ENCODE results near the gene S100A10.

Gene S100A10

DNA sequence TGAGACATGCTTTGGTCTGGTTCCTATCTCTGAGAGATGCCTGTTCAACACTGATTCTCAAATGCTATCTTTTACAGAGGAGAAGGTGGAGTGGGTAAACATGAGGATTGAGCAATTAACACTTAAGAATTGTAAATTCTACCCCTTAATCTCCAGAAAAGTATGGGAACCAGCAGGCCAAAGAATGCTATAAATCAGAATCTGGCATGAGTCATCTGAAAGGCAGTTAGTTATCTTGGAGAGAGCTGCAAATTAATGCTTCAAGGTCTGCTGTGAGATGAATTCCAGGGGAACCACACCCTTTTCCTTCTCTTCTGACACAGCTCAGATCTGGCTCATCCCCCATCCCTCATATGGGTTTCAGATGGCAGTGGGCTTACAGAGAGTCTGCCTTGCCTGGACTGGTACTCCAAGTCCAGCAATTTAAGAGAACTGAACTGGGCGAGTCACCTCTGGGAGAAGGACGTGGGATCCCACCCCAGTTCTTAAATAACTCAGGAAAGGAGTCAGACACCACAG is 5.2 kb downstream of the S100A10 start:
- no peak for DNase-seq

GRCh38 chr1:151986501-151987190 is 7.0 kb downstream of the S100A10 start:
- no peak for DNase-seq

- DNase-seq = no peak
Measured at GRCh38 chr1:151985768-151986167, 7.9 kb downstream of the S100A10 start.

DNA sequence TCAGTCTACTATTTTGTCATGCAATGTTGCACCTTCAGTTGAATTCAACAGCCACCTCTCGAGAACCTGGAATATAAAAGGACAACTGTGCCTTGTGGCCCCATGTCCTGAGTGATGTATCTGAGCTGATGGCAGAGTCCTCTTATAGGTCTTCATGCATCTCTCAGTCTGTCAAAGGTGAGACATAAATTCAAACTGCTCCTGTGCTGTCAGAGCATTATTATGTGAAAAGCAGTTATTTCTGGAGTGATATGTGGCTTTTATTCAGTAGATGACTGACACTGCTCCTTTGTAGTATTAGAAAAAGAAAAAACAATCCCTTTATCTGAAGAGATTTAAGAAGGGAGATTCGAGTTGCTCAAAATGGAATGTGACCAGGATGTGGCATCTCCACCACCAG is 8.4 kb downstream of the S100A10 start:
- DNase-seq = no peak

DNA sequence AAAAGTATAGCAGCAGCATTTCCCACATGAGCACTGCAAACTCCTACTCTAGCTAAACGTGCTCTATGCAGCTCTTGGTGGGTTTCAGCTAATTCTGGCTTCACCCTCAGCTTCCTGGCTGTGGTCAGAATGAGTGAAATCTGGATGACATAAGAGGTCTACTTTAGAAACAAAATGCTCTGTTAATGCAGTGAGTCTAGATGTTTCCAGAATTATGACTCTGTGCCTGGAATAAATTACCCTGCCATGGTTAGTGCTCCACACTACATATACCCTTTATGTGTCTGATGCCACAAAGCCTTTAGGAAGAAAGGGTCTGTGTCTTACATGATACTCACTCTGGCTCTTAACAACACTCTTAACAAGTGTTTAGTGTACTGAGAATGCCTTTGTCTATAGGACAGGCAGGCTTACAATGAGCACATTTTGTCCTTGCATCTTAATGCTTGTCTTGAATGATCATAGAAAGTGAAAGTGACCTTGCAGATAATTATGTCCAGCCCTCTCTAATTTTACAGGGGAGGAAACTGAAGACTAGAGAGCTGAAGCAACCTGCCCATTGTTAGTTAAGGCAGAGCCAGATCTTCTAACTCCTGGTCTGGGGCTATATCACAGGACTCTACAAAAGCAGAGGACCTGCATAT is 9.2 kb downstream of the S100A10 start:
- DNase-seq = no peak

DNA sequence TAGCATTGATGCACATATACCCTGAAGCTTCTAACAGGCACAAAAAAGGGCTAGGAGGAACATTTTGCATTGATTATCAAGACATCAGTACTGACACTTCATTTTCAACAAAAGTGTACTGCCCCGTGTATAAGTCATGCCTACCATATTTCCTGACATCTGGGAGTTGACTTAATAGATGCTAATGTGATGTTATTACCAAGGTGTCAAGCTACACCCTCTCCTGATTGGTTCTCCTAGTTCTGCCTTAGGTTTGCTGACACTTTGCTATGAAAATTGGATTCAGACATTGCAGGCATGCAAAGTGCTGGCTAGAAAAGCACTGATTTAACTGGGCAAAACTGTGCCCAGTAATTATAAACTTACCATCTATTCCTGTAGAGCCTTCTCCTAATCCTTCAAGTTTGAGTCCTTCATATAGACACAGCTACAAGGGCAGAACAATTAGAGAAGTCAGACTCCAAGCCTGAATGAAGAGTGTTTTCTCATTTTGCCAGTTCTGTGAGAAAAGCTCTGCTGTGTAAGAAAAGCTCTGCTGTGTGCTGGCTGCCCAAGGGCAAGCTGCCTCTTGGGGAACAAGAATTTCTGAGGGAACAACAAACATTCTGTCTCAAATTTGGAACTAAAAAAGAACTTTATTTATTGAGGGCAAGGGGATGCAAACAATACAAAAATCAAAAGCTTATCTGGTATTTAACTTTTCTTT is 11.2 kb downstream of the S100A10 start:
- DNase-seq = no peak

- no peak for DNase-seq
Measured at GRCh38 chr1:151981178-151981525, 12.5 kb downstream of the S100A10 start.

DNA sequence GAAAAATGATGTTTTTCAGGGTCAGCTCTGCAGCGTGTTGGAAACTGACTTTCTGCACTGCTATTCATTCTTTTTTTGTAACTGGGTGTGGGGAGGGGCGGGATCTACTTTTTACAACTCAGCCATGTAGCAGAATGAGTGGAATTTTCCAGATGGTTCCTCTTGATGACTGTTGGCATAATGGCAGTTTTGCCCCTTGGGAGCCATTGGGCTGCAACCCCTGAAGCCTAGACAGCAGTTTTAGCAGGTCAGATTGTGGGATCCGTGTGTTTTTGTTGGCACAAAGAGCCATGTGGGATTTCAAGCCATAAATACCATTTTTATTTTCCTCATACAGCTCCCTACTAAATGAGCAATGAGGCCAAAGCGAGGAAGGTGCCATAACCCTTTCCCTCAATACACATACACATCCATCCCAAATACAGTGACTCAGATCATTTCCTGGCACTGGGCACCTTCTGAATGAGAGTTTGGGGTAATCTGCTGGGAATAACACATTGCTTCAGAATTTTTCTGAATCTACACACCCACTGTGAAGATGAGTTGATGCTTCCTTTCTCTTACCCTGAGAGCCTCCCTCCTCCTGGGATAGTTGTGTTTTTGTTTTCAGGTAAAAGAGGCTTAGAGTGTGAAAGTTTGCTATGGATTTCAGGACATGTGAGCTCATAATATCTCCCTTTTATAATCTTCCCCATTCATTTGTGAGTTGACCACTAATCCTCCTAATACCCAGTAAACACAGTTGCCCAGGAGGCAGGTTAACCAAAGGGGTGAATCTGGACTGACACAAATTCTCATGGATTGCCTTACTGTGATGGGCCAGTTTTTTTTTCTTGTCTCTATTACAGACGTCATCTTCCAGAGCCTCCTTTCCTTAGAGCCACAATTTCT is 13.1 kb downstream of the S100A10 start:
- DNase-seq = no peak

- no peak for DNase-seq
Measured at GRCh38 chr1:151978922-151979321, 14.7 kb downstream of the S100A10 start.

DNA sequence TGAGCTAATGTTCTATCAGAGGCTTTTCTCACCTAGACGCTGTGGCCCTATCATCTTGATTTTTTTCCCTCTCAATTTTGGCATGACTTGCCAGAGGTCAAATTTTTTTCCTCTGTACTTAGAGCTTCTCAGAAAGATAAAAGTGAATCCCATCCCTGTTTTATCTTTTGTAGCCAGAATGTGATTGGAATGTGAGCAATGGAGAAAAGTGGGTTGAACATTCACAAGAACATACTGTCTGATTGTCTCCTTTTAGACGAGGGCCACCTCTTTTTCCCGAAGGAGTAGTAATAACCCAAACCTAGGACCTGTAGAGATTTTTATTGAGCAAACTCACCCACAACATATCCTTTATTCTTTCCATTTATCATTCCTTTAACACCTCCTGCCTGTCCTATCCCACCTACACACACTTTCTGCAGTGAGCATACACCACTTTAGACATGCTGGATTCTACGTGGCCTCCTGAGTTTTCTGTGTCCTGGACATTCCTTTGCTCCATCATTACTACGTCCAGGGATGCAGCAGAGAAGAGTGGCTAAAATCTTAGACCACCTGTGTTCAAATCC is 15.9 kb downstream of the S100A10 start:
- no peak for DNase-seq

- DNase-seq = no peak
Measured at GRCh38 chr1:151976858-151977257, 16.8 kb downstream of the S100A10 start.

- DNase-seq = no peak
Measured at GRCh38 chr1:151976015-151976343, 17.7 kb downstream of the S100A10 start.

GRCh38 chr1:151975311-151976014 is 18.2 kb downstream of the S100A10 start:
- no peak for DNase-seq

DNA sequence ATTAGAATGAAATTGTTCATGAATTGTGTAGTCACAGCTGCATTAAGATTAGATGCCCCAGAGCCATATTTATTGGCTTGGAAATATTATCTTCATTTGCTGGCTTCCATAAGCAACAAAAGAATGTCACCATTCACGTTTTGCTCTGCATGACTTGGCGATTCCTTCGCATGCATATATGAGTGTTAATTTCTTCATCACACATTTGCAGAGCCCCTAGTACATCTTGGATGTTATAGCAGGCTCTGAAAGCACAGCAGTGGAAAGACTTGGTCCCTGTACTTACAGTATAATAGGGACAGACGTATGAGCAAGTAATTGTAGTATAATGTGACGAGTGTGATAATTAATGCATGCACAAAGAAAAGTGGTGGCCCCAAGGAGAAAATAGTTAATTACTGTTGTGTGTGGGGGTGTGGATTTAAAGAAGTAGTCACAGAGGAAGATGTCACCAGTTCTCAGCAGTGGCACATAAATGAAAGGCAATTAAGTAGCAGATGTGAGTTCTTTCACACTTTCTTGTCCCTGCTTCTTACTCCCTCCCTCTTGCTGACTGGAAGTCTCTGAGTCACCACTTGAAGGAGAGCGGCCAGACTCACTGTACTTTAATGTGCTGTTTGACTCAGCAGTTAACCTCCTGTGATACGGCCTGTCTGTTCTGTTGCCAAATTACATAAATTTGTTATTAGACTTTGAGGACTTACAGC is 21.0 kb downstream of the S100A10 start:
- no peak for DNase-seq

DNA sequence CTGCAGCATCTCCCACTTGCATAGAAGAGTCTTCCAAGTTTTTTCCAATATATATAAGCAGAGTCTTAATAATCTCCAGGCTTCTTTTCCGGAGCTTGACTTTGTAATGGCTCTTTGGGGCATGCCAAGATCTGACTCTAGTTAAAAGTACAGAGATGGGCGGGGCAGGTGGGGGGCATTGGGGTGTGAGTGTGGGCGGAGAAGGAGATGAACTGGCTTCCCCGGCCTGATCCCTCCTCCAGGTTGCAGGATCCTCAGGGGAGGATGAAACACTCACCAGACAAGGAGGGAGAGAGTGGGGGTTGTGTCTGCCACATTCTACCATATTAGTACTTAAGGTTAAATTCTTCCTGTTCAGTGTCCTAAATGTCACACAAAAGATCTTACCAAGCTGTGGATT is 23.0 kb downstream of the S100A10 start:
- no peak for DNase-seq

- no peak for DNase-seq
Measured at GRCh38 chr1:151970128-151970527, 23.5 kb downstream of the S100A10 start.

GRCh38 chr1:151968791-151969399 is 24.8 kb downstream of the S100A10 start:
- no peak for DNase-seq

- DNase-seq = no peak
Measured at GRCh38 chr1:151968058-151968457, 25.6 kb downstream of the S100A10 start.

DNA sequence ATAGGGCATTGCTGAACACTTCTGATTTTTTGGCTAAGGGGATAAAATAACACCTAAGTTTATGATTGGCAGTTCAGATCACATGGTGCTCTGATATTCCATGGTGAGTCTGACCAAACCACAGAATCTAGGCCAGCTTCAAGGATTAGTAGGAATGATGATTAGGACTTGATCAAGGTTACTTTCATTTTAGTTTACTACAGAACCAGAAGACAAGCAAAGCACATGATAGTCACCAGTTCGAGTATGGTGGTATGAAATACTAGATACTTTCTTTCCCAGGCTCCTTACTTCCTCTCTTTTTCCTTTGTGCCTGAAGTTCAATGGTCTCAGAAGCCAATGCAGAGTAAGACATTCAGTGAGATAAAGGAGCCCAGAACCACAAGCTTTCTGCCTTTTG is 26.6 kb downstream of the S100A10 start:
- DNase-seq = no peak

DNA sequence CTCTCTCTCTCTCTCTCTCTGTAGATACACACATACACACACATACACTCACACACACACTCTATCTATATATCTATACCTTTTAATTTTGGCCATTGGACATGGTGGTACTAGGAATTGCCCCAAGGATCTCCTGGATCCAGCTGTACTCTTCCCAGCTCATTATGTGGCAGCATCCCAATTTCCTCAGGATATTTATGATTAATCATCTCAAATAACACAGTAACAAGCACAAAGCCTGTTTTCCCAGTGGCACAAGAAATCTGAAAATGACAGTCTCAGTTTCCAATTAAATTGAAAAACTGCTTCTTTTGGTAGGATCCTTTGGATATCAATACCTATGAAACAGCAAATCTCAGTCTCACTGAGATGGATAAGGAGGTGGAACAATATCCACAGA is 27.6 kb downstream of the S100A10 start:
- DNase-seq = no peak
